Stimulated activated CD8-positive, alpha-beta memory T cell treated with anti-CD3 and anti-CD28 coated beads, Interleukin-7, amount 100 ng/mL, for 48 hours (primary cell): ENCODE measurements around the gene CDH4.
A peak's percentile ranks its signal among the peaks of the same experiment; 100 is the strongest.

Experiments
- DNase-seq, 2 donors: peaks; one replicate each; pipeline ENCODE4 v3.0.0-alpha.2; 2020; ENCODE audit warnings: low read depth in 1 of 2; ENCODE audit errors: extremely low read depth in 1 of 2

Gene CDH4

DNA sequence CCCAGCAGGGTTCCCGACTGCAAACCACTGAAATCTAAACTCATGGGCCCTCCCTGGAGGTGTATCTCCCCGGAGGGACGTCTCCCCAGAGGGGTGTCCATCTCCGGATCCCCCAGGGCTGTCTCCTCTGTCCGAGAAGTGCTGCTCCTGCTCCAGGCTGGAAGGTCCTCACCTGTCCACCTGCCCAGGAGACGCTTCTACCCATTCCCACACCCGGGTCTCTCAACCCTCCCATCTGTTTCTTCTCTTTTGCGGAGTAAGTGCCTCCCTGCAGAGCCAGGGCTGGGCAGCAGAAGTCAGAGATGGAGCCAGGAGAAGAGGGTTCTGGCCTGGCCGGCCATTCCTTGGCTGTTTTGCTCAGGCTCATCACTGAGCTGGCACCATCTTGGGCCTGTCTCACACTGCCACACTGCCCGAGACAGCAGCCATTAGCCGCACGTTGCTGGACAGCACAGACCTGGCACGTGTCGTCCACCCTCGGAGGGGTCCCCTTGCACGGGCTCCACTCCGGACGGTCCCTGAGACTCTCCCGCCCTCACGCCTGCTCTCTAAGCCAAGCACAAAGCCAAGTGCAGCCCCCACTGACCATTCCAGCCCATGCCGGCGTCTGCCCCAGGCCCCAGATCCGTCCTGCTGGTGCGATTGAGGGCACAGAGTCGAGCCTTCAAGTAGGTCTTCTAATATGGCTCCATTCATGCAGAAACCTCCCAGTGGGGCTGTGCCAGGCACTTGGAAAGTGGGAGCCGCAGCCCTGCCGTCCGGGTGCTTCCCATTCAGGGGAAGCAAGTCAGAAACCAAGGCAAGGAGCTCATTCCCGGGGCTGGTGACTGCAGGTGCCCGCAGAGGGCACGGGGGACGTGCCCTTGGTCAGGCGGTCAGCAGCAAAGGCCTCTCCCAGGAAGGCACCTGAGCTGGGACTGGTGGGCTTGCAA lies 445.9 kb downstream of the CDH4 start:
- no peak for DNase-seq

GRCh38 chr20:61698598-61699494 lies 446.8 kb downstream of the CDH4 start:
- DNase-seq, result no peak

GRCh38 chr20:61699495-61700374 lies 447.7 kb downstream of the CDH4 start:
- no peak for DNase-seq

- DNase-seq, result no peak
Observed at GRCh38 chr20:61700595-61701140, 448.6 kb downstream of the CDH4 start.

DNA sequence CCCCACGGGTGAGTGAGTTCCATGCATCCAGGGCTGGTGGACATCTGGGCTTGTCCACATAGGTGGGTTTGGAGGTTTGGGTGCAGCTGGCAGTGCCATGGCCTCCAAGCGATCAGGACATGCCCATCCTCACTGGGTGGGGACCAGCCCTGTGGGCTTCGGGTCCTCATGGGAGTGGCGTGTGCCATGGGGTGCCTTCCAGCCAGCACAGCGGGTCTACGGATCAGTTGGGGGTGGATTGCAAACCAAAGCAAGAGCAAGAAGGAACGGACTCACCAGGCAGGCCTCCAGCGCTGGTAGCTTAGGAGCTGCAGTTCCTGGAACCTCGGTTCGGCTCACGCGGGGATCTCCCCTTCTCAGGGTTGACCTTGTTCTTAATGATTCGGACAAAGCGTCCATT lies 449.3 kb downstream of the CDH4 start:
- DNase-seq, result no peak

- no peak for DNase-seq
Observed at GRCh38 chr20:61701802-61702201, 449.7 kb downstream of the CDH4 start.

GRCh38 chr20:61702246-61702645 lies 450.2 kb downstream of the CDH4 start:
- DNase-seq, result no peak

- no peak for DNase-seq
Observed at GRCh38 chr20:61704661-61705060, 452.6 kb downstream of the CDH4 start.

GRCh38 chr20:61705386-61706258 lies 453.6 kb downstream of the CDH4 start:
- no peak for DNase-seq

GRCh38 chr20:61706259-61706961 lies 454.3 kb downstream of the CDH4 start:
- DNase-seq, result no peak

DNA sequence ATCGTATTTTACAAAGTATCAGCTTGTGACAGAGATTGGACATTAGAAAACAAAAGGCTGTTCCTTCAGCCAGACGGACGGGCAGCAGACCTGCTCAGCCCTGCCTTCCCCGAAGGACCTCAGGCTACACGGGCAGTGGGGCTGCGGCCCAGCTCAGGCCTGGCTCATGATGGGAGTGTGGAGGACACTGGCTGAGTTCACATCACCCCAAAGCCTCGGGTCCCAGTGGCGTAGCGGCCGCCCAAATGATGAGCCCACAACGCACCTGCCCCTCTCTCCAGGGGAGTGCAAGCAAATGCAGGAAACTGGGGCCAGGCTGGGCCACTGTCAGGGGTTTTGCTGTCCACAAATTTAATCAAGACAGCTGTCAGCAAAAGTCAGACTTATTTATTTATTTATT lies 456.8 kb downstream of the CDH4 start:
- no peak for DNase-seq

- no peak for DNase-seq
Observed at GRCh38 chr20:61710108-61710507, 458.0 kb downstream of the CDH4 start.

GRCh38 chr20:61712688-61713087 lies 460.6 kb downstream of the CDH4 start:
- DNase-seq, result no peak

DNA sequence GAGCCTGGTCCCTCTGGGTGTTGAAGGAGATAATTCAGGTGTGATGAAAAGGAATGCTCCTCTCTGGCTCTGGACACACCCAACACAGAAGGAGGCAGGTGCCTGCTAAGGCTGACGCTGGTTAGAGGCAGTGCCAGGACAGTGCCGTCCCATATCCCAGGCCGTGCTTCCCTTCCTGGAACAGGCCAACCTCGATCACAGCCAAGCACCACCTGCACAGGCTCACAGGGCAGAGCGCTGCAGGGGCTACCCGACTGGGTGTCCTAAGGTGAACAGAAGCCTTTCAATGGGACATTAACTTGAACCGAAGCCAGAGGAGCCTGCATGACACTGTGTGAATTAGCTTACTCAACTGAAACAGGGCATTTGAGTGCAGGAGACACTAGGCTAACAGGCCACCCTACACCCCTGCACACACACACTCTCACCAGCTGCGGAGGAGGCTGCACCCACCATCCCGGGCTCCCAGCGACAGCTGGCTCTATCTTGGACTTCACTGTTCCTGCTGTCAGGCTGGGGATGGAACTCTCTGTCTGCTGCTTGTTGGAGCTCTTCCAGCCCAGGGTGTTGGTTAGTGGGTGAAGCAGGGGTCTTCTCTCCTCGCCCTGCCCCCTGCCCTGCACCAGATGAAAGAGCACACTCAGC lies 466.4 kb downstream of the CDH4 start:
- no peak for DNase-seq

- peak; percentile 1 to 27 for DNase-seq
Observed at GRCh38 chr20:61719691-61720347, 467.8 kb downstream of the CDH4 start.

- DNase-seq, result no peak
Observed at GRCh38 chr20:61720348-61720696, 468.3 kb downstream of the CDH4 start.

GRCh38 chr20:61722146-61722678 lies 470.2 kb downstream of the CDH4 start:
- DNase-seq, result no peak
